Ovary (tissue), 3 donors: ENCODE results near the gene ETNK1.

Experiments used
- CTCF ChIP-seq, 3 donors: fragments of 450-650 bp in 2 of 3; fragments of 200-600 bp in 1 of 3; IDR thresholded peaks; one replicate each; pipeline versions ENCODE4 v1.5.1 to v1.8.0; 2016 to 2022; ENCODE audit warnings: antibody characterized with exemption in 3 of 3, mild to moderate bottlenecking in 1 of 3
- POLR2A ChIP-seq: fragments of 450-650 bp; IDR thresholded peaks from one replicate; pipeline ENCODE4 v1.6.1; 2017; ENCODE audit warnings: antibody characterized with exemption, mild to moderate bottlenecking, moderate library complexity
- donor health status: DM: no; HTN: no; CAD: no.

GRCh38 chr12:22641353-22642053 lies 16.5 kb downstream of the ETNK1 start:
- TF ChIP-seq CTCF (IDR thresholded peaks at IDR 0.05), result no peak
- no peak for TF ChIP-seq POLR2A
